Diencephalon (tissue), 1 donor: ENCODE measurements around the gene LZTR1. TPM values are rescaled to one million over a fixed set of nuclear protein-coding genes. Genes with fewer than 3 reads are reported as not detected.

Experiments used
- small RNA-seq: library from RNA; depleted of rRNA; stranded (forward); fragments of <200 nt; gene quantifications from one replicate; pipeline ENCODE3, GENCODE V24; 2014
- total RNA-seq: library from RNA; depleted of rRNA; stranded (reverse); fragments of >200 nt; gene quantifications from one replicate; pipeline ENCODE4 v1.2.3, GENCODE V29; 2014

Gene LZTR1
- total RNA-seq: 53.5 TPM

GRCh38 chr22:20981787-20982562, at the start of gene LZTR1:
TSS of gene LZTR1 (plus strand) at chr22:20982297. CDS start at chr22:20982372, 75 bp downstream.

GRCh38 chr22:20966883-20967696, 15.0 kb upstream of the LZTR1 start, which contains the start of gene AIFM3:
TSS of gene AIFM3 (plus strand) at chr22:20967255. CDS start at chr22:20967945, 690 bp downstream.

GRCh38 chr22:21001601-21002325, 19.7 kb downstream of the LZTR1 start, which contains the start of gene THAP7:
TSS of gene THAP7 (minus strand) at chr22:21002118. CDS start at chr22:21001911, 207 bp downstream.

GRCh38 chr22:21014726-21015465, 32.8 kb downstream of the LZTR1 start, which contains the start of gene P2RX6:
TSS of gene P2RX6 (plus strand) at chr22:21015165. CDS start at chr22:21015175, 10 bp downstream.

GRCh38 chr22:21032037-21032867, 50.2 kb downstream of the LZTR1 start, which contains the start of gene SLC7A4:
TSS of gene SLC7A4 (minus strand) at chr22:21032561. CDS start at chr22:21031812, 749 bp downstream.

GRCh38 chr22:21045585-21046294, 63.6 kb downstream of the LZTR1 start, which contains the start of gene LRRC74B:
TSS of gene LRRC74B (plus strand) at chr22:21045946. CDS start at chr22:21045987, 41 bp downstream.

Small RNA genes lying within 50 kb of the gene (small RNA-seq; reads per million reads assigned to genes)
- gene MIR649: not detected

Other genes with a start within 250 kb of the LZTR1 start
- gene SERPIND1, start 208.2 kb upstream of the LZTR1 start, total RNA-seq: 5.8 TPM
- gene PI4KA, start 123.5 kb upstream of the LZTR1 start, total RNA-seq: 102 TPM
- gene SNAP29, start 123.3 kb upstream of the LZTR1 start, total RNA-seq: 10.1 TPM
- 69.2 TPM for gene CRKL, start 64.9 kb upstream of the LZTR1 start, total RNA-seq
- gene AIFM3, start 15.0 kb upstream of the LZTR1 start, total RNA-seq: 27.5 TPM
- 18.2 TPM for gene THAP7, start 19.8 kb downstream of the LZTR1 start, total RNA-seq
- 1.2 TPM for gene P2RX6, start 32.9 kb downstream of the LZTR1 start, total RNA-seq
- 6.7 TPM for gene SLC7A4, start 50.3 kb downstream of the LZTR1 start, total RNA-seq
- 0.46 TPM for gene LRRC74B, start 63.6 kb downstream of the LZTR1 start, total RNA-seq